GM18498 (cell line): ENCODE results near the gene OAF.

ENCODE experiments used
- ATAC-seq: cut with Tn5 transposase; IDR thresholded peaks from one replicate; pipeline ENCODE4 v1.9.1; 2021; ENCODE audit warnings: mild to moderate bottlenecking, moderate library complexity; ENCODE audit not compliant: unreplicated experiment

OAF gene

GRCh38 chr11:120201653-120202052 is 9.2 kb upstream of the OAF start:
- no peak for ATAC-seq

- no peak for ATAC-seq
These were observed 7.2 kb upstream of the OAF start for GRCh38 chr11:120203626-120204025.

DNA sequence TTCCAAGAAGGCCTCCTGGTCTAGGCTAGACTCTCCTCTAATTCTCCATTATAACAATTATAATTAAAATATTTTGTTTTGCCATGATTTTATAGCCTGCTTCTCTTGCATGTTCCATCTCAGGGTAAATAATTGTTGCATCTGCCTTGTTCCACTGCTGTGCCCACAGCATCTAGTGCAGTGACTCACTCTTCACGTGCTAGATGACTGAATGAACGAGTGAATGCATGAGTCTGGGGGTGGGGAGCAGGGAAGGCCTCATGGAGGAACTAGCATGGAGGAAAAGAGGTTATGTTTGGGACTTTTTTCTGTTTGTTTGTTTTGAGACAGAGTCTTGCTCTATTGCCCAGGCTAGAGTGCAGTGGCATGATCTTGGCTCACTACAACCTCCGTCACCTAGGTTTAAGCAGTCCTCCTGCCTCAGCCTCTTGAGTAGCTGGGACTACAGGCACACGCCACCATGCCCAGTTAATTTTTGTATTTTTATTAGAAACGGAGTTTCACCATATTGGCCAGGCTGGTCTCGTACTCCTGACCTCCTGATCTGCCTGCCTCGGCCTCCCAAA is 5.2 kb upstream of the OAF start:
- ATAC-seq = no peak

- ATAC-seq = no peak
These were observed 3.3 kb upstream of the OAF start for GRCh38 chr11:120207512-120207911.

GRCh38 chr11:120208001-120208441 is 2.8 kb upstream of the OAF start:
- ATAC-seq = no peak

DNA sequence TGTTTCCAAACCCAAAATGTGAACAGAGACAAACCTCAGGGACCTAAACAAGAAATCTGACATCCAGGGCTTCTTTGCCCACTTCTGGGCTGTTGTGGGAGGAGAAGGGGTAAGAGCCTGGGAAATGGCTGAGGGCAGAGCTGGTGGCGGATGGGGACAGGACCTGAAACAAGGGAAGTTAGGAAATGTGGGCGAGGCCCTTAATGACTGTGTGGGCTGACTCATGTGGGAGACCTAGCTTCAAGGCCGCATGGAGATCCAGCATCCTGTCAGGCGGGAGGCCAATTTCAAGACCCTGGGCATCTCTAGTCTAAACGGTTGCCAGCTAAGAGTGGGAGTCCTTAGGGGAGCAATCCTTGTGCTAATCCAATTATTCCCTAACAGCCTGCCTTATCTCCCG is 2.1 kb upstream of the OAF start:
- no peak for ATAC-seq

DNA sequence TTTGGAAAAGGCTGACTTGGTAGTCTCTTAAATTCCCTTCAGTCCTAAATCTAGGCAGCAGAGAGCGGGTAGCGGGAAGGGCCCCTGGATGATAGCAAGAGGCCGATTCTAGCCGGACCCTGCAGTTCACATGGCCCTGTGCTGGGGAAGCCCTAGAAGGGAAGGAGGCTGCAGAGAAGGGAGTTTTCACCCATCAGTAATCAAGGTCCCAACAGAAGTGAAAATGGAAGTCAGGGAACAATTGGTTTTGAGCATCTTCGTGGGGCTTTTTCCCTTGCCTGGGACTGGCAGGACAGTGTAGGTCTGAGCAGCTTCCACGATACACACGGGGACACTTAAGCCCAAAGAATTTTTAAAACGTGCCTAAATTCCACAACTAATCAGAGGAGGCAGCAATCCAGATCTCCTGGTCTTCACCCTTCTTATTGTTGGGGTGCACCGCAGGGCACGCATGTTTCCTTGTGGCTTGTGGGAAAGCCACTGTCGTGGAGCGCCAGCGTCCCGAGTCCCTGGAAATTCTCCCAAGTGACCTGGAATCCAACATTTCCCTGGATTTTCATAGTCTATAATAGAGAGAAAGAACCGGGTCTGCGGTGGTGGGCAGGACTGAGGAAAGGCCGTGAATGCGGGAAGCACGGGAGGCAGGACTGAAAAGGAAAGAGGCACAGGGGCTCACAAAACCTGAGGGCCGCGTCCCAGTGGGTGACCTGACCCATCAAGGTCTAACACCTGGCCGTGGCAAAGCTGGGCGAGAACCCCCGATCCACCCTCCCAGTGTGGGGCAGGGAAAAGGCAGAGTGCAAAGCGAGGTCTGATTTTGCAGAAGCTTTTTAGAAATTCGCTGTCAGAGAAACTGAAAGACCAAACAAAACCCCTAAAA is 846 bp upstream of the OAF start:
- no peak for ATAC-seq

DNA sequence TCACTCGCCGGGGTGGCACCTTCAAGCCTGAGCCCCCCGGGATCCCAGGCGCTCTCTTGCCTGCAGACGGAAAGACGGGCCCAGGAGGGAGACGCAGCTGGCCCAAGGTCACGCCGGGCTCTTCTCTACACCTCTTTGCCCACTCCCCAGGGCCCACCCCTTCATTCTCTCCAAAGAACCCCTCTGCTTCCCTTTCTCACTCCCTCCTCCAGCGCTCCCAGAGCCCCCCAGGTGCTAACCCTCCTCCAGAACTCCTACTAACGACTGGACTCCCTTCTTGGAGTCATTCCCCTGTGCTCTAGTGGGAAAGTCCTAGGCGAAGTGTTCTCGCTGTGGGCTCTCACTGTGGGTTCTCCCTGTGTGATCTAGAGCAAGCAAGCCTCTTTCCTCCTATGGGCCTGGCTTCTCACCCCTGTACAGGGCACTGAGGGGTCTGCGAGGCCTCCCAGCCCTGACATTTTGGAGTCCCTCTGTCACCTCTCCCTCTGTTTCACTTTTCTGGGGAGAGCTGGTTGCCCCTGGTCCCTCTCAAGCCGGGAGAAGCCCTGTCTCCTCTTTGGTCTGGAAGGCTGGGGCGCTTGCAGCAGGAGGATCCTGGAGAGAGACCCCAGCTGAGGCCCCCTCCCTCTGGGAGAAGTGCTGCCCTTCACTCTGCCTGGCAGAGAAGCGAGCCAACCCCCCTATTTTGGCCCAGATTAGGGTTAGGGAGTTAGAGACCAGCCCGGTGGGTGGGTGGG is 858 bp downstream of the OAF start:
- no peak for ATAC-seq

- no peak for ATAC-seq
These were observed 1.5 kb downstream of the OAF start for GRCh38 chr11:120212259-120212878.

- no peak for ATAC-seq
These were observed 2.1 kb downstream of the OAF start for GRCh38 chr11:120212926-120213325.

- no peak for ATAC-seq
These were observed 3.7 kb downstream of the OAF start for GRCh38 chr11:120214581-120214980.

GRCh38 chr11:120215634-120216033 is 4.8 kb downstream of the OAF start:
- no peak for ATAC-seq

- ATAC-seq = no peak
These were observed 5.7 kb downstream of the OAF start for GRCh38 chr11:120216426-120217102.

- no peak for ATAC-seq
These were observed 6.7 kb downstream of the OAF start for GRCh38 chr11:120217526-120217925.

DNA sequence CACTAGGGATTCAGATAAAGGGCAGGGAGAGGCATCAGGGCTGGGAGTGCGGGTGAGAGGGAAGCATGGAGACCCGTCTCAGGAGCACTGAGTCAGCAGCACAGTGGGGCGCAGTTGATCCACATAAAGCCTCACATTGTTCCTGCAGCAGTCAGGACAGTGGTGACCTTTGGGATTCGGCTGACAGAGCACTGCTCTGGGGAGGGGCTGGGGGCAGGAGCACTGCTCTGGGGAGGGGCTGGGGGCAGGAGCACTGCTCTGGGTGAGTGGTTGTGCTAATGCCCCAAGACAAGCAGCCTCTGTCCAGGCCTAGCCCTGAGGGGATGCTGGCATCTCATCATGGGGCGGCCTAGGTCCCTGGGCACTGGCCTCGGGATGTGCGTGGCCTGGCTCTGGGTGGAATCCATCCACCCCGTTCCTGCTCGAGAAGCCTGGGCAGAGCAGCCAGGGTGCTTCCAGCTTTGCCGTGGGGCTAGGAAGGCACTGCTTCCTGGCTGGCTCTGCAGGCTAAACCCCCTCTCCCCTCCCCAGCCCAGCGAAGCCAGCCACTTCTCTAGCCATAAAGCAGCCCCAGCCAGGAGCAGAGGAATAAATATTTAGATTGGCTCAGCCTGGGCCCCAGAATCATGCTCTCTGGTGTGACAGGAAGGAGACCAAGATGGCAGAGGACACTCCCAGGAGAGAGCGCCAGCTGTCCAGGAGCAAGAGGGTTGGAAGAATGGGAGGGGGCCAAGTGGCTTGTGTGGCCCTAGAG is 7.3 kb downstream of the OAF start:
- ATAC-seq = no peak

GRCh38 chr11:120218695-120219033 is 7.8 kb downstream of the OAF start:
- no peak for ATAC-seq

DNA sequence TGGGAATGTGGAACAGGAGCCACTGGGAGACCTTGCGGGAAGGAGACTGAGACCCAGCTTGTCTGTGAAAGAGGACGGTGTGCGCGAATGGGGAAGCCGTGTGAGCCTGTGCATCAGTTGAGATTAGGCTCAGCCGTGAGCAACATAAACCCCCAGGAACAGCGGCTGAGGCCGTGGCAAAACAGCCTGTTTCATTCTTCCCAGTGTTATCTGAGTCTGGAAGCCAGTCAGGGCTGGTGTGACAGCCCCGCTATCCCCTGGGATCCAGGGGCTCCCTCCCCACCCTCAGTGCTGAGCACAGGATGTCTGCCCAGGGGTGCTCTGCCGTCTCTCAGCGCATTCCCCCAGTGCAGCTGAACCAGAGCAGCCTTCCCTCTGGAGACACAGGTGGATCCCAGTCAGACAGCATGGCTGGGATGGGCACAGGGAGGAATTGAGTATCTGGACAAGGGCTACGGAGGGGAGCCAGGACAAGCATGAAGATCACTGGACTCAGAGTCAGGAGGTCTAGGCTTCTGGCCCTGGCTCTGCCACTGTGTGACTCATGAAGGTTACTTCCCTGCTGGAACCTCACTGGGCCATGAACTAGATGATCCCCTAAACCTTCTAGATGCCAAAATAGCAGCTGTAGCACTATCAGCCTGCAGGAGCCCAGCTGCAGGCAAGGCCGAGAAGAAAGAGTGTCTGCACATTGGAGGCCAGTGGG is 8.6 kb downstream of the OAF start:
- ATAC-seq = no peak

- ATAC-seq = no peak
These were observed 9.3 kb downstream of the OAF start for GRCh38 chr11:120219938-120220746.

DNA sequence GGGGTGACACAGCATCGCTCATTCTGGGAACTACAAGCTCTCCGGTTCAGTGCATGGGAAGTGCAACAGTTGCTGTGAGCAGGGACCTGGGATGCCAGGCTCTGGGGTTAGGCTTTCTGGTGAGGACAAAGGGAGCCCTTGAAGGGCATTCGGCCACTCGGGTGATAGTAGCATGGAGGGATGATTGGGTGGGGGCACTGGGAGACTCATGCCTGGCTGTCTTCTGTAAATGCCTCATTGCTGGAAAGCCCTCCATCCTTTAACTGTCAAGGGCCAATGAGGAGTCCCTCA is 9.9 kb downstream of the OAF start:
- ATAC-seq = no peak
